Right ventricle myocardium superior (tissue), 1 donor: ENCODE results near the gene ADISSP. TPM values are rescaled to one million over a fixed set of nuclear protein-coding genes. Genes with fewer than 3 reads are reported as not detected.

Source experiments
- ATAC-seq: fragments of 200-7000 bp; cut with Tn5 transposase; one replicate; pipeline ENCODE4 v1.9.1; 2020; ENCODE audit warnings: mild to moderate bottlenecking; ENCODE audit not compliant: poor library complexity
- DNase-seq: peaks from one replicate; pipeline ENCODE4 v3.0.0-alpha.2; 2020
- intact Hi-C: fragments of 100-400 bp; cut with DNase I; formaldehyde crosslinking; loops from one replicate; pipeline ENCODE4 v1.11.2; 2022
- total RNA-seq: library from RNA; stranded (reverse); fragmentation: NEBNext Ultra II Directional; extraction: Animal tissue kit (Norgen Biotek cat#: 25700); gene quantifications from one replicate; pipeline ENCODE4 v1.2.1, GENCODE V29; 2021
- donor health status: DM: no; HTN: yes; CAD: no; lungs with severe emphysema.

ADISSP gene
- total RNA-seq, 1 donor from 2014 or later = 11.3 TPM

DNA sequence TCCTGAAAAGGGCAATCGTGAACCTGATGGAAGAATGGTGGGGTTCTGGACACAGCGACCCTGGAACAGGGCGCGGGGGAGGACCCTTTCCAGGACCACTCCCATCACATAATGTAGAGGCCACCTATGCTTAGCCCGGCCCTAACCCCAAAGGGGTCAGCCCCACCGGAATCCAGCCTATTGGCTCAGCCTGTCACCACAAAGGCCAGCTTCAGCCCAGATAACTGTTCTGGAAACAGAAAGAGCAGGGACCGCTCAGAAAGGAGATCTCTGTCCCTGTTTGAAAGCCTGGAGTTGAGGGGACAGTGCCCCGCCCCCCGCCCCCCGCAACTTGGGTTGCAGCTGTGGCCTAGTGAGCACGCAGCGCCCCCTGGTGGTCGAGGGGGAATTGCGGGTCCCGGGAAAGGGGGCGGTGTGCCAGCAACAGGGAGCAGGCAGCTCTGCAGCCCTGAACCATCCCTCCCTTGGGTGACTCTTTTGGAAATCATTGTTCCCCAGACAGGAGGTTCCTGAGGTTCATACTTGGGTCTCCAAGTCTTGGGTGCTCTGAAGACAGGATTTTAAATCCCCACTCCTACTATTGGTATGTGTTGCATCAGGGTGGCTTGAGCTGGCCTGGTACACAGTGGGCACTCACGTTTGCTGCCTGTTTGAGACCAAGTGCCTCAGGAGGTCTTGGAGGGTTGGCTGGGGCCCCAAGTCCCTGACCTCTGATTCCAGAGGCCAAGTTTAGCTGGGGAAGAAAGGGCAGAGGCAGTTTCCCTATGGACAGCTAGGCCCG lies 56.7 kb downstream of the ADISSP start:
- DNase-seq = peak; percentile 91
- peak; percentile 59 for ATAC-seq
- intact Hi-C loops = loop anchor here (2.0 kb wide), 1 partner anchor 34 kb away; no protein-coding TSS in a partner anchor

DNA sequence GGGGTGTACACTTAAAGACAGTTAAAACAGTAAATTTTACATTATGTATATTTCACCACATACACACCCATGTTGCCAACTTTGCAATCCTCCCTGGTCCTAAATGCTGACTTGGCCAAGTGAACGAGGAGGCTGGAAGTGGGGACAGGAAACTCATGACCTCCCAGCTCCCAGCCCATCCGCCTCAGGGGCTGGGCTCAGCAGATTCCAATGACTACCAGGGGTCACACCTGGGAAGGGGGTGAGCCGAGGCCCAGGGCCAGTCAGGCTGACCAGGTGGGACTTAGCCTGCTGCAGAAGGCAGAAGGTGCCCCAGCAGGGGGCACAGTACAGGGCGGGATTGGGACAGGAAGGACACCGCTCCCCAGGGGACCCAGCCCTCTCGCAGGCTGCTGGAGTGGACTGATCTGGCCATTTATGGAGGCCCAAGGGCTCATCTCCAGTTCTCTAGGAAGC lies 57.5 kb downstream of the ADISSP start:
- ATAC-seq (peak; percentile 29), DNase-seq (peak; percentile 62)
- intact Hi-C loops = loop anchor here (2.0 kb wide), 1 partner anchor 33 kb away; no protein-coding TSS in a partner anchor

DNA sequence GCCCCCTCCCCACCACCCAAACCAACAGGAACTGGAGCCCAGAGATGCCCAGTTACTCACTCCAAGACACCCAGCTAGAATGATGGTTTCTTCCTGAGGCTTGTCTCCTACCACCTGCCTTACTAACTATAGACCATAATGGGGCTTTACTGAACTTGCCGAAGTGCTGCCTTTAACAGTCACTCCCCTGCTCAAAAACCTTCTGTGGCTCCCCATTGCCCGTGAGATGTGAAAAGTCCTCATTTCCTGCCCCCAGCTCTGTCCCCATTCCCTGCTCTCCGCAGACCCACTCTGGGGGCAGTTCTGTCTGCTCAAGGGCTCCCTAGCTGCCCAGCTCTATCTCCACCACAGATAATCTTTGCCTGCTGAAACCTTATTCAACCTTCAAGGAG lies 60.0 kb downstream of the ADISSP start:
- intact Hi-C loops = no loop called here
- no peak for ATAC-seq
- DNase-seq = no peak

DNA sequence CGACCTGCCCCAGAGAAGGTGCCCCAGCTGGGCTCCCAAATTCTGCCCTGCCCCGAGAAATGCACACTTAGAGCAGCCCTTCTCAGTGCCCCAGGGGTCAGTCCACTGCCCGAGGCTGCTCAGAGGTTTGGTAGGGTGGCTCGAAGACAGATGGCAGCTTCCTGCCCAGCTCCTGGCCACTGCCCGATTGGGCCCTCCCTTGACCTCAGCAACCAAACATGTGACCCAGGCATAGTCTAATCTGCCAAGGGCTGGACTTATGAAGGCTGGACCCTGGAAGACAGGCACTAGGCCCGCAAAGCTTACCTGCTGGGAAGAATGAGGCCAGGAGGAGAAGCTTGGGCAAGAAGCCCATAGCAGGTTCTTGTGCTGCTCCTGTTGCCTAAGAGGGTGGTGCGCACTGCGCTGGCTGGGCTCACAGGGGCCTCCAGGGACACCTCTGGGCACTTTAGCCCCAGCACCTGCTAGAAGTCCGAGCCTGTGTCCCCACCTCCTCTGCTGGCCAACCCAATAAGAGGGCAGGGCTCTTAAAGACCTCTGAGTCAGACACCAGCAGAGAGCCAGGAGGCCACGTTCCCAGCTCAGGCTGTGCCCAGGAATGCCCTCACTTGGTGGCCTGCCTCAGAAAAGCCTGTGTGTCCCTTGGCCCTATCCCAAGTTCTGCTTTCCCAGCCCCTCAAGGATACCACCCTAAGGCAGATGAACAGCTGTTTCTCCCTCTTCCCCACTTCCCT lies 60.6 kb downstream of the ADISSP start:
- intact Hi-C loops = no loop called here
- no peak for DNase-seq
- ATAC-seq = peak; percentile 46

DNA sequence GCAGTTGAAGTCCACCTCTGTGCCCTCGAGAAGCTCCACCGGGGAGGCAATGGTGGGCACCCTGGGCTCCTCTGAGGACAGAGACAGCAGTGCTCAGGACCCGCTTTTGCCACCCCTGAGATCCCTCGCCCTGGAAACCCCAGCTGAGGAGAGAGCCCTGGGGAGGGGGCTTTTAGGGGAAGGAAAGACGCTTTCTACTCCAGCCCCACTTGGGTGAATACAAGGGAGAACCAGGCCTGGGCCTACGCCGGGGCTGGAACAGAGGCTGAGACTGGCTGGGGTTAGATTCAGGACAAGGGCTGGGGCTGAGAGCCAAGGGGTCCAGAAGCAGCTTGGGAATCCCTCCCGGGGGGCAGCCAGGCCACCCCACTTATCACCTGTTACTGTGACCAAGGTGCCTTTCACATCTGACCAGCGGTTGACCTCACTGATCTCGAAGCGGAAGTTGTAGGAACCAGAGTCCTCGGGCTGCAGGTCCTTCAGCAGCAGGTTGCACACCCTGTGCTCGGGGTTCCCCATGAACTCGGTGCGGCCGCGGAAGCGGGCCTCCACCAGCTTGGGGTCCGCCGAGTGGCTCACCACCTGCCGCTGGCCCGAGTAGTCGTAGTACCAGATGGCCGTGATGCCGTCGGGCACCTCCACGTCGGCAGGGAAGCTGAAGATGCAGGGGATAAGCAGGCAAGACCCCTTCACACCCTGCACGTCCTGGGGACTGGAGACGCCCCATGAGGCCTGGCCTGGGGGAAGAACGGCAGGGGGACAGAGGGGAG lies 61.4 kb downstream of the ADISSP start:
- intact Hi-C loops = no loop called here
- DNase-seq = no peak
- no peak for ATAC-seq

DNA sequence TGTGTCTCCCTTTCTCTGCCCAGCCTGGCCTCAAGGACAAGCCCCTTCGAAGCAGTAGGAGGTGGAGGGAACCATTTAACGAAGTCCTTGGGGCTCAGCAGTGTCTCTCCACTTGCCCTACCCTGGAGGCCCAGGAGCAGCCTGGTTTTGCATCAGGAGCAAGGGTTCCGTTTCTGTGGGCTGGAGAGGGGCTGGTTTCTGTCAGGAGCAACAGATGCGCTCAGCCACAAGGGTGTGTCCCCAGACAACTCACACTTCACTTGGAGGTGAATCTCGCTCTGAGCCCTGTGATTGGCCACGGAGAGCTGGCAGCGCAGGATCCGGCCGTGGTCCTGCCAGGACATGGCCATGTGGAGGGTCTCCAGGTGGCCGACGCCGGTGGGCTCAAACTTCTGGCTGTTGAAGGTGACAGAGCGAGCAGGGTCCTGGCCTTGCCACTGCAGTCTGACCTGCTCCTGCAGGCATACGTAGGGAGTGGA lies 62.0 kb downstream of the ADISSP start:
- intact Hi-C loops = no loop called here
- ATAC-seq = no peak
- DNase-seq = no peak

- intact Hi-C loops = no loop called here
- no peak for ATAC-seq
- no peak for DNase-seq
Observed at GRCh38 chr20:3704087-3704486, 63.5 kb downstream of the ADISSP start.

Other genes with a start within 250 kb of the ADISSP start
- not detected for gene GFRA4, start 104.4 kb downstream of the ADISSP start, total RNA-seq
- gene ADAM33, start 85.7 kb downstream of the ADISSP start, total RNA-seq = 12.6 TPM
- gene SIGLEC1, start 55.2 kb downstream of the ADISSP start, total RNA-seq = 9.6 TPM
- gene HSPA12B, start 35.1 kb downstream of the ADISSP start, total RNA-seq = 16.6 TPM
- 0.32 TPM for gene SPEF1, start 13.7 kb upstream of the ADISSP start, total RNA-seq
- gene CENPB, start 19.0 kb upstream of the ADISSP start, total RNA-seq = 68.3 TPM
- gene CDC25B, start 28.6 kb upstream of the ADISSP start, total RNA-seq = 5.7 TPM
- gene AP5S1, start 52.8 kb upstream of the ADISSP start, total RNA-seq = 11.0 TPM
- gene MAVS, start 79.1 kb upstream of the ADISSP start, total RNA-seq = 35.7 TPM
- 15.9 TPM for gene PANK2, start 121.6 kb upstream of the ADISSP start, total RNA-seq
- 4.8 TPM for gene RNF24, start 247.8 kb upstream of the ADISSP start, total RNA-seq